ENCODE data around the gene IL36RN. TPM values are rescaled to one million over a fixed set of nuclear protein-coding genes. Genes with fewer than 3 reads are reported as not detected.

IL36RN gene
- total RNA-seq, 1 experiment from 2014 or later = not detected

- ChIA-PET CTCF (no interaction called here), POLR2A (no interaction called here)
- Mint-ChIP-seq H3K36me3 (ENCODE audit: insufficient read depth, unreplicated experiment) (no peaks in the 10 kb centered on the region), H3K4me3 (ENCODE audit: unreplicated experiment) (no peak overlapping the region), H3K4me1 (ENCODE audit: low read depth, unreplicated experiment) (no peaks in the 10 kb centered on the region), H3K27me3 (ENCODE audit: insufficient read depth, unreplicated experiment) (peaks cover 5% of the 10 kb centered on the region), H3K27ac (ENCODE audit: unreplicated experiment) (no peak overlapping the region), H3K9me3 (ENCODE audit: unreplicated experiment) (peaks cover 9% of the 10 kb centered on the region)
- no peak for TF ChIP-seq CTCF (IDR thresholded peaks at IDR 0.05; ENCODE audit: insufficient read depth in 1 of 2, low read depth in 1 of 2, low read length in 1 of 2, severe bottlenecking in 1 of 2, unreplicated experiment in 1 of 2)
- intact Hi-C loops (cut with micrococcal nuclease; ENCODE audit: unreplicated experiment) = no loop called here
- H3K36me3 ChIP-seq (ENCODE audit: control insufficient read depth, insufficient read depth, low read length) = no peaks in the 10 kb centered on the region
- no peaks in the 10 kb centered on the region for H3K9me3 ChIP-seq
- no peak overlapping the region for H3K4me3 ChIP-seq (ENCODE audit: low read depth, low read length)
- no peaks in the 10 kb centered on the region for H3K27me3 ChIP-seq (replicated peaks; ENCODE audit: control insufficient read depth, insufficient read depth, low read length)
- H3K4me1 ChIP-seq = no peaks in the 10 kb centered on the region
- BruUV-seq (replicated peaks) = no TSS peak
- no peak for DNase-seq
Measured at GRCh38 chr2:113038291-113038690, 20.7 kb upstream of the IL36RN start.

GRCh38 chr2:113039158-113039557, 19.8 kb upstream of the IL36RN start:
- no peak overlapping the region for H3K4me3 Mint-ChIP-seq (ENCODE audit: unreplicated experiment)
- no peaks in the 10 kb centered on the region for H3K4me1 Mint-ChIP-seq (ENCODE audit: low read depth, unreplicated experiment)
- Histone ChIP-seq H3K36me3 (ENCODE audit: control insufficient read depth, insufficient read depth, low read length) (no peaks in the 10 kb centered on the region), H3K27me3 (replicated peaks; ENCODE audit: control insufficient read depth, insufficient read depth, low read length) (no peaks in the 10 kb centered on the region), H3K9me3 (no peaks in the 10 kb centered on the region), H3K4me3 (ENCODE audit: low read depth, low read length) (no peak overlapping the region), H3K4me1 (no peaks in the 10 kb centered on the region)
- H3K9me3 Mint-ChIP-seq (ENCODE audit: unreplicated experiment) = peaks cover 9% of the 10 kb centered on the region
- H3K27me3 Mint-ChIP-seq (ENCODE audit: insufficient read depth, unreplicated experiment) = peaks cover 7% of the 10 kb centered on the region
- DNase-seq = no peak
- no peak for TF ChIP-seq CTCF (IDR thresholded peaks at IDR 0.05; ENCODE audit: insufficient read depth in 1 of 2, low read depth in 1 of 2, low read length in 1 of 2, severe bottlenecking in 1 of 2, unreplicated experiment in 1 of 2)
- ChIA-PET POLR2A (no interaction called here), CTCF (no interaction called here)
- H3K36me3 Mint-ChIP-seq (ENCODE audit: insufficient read depth, unreplicated experiment) = no peaks in the 10 kb centered on the region
- H3K27ac Mint-ChIP-seq (ENCODE audit: unreplicated experiment) = no peak overlapping the region
- intact Hi-C loops (cut with micrococcal nuclease; ENCODE audit: unreplicated experiment) = loop anchor here (1.0 kb wide), 1 partner anchor 12 kb away; no protein-coding TSS in a partner anchor
- no TSS peak for BruUV-seq (replicated peaks)

DNA sequence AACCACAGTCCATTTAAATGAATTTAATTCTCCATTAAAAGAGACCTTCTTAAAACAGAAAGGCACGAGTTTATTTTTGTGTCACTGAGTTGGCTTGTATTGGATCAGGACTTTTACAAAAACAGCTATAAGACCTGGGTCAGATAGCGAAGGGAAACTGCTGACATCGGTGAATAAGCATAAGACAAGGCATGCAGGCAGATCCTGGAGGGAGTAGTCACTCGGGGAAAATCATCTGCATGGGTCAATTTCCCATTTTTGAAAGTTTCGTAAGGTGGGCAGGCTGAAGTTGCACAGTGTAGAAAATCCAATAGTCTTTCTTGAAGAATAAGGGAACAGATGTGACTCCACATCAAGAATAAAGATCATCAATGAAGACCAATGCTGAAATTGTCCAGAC, 19.3 kb upstream of the IL36RN start:
- Mint-ChIP-seq H3K4me3 (ENCODE audit: unreplicated experiment) (no peak overlapping the region), H3K4me1 (ENCODE audit: low read depth, unreplicated experiment) (no peaks in the 10 kb centered on the region), H3K27me3 (ENCODE audit: insufficient read depth, unreplicated experiment) (peaks cover 7% of the 10 kb centered on the region), H3K27ac (ENCODE audit: unreplicated experiment) (no peak overlapping the region), H3K36me3 (ENCODE audit: insufficient read depth, unreplicated experiment) (no peaks in the 10 kb centered on the region), H3K9me3 (ENCODE audit: unreplicated experiment) (peaks cover 9% of the 10 kb centered on the region)
- no peaks in the 10 kb centered on the region for H3K4me1 ChIP-seq
- H3K27me3 ChIP-seq (replicated peaks; ENCODE audit: control insufficient read depth, insufficient read depth, low read length) = no peaks in the 10 kb centered on the region
- TF ChIP-seq CTCF (IDR thresholded peaks at IDR 0.05; ENCODE audit: insufficient read depth in 1 of 2, low read depth in 1 of 2, low read length in 1 of 2, severe bottlenecking in 1 of 2, unreplicated experiment in 1 of 2) = no peak
- H3K9me3 ChIP-seq = no peaks in the 10 kb centered on the region
- POLR2A ChIA-PET = no interaction called here
- DNase-seq = no peak
- CTCF ChIA-PET = no interaction called here
- intact Hi-C loops (cut with micrococcal nuclease; ENCODE audit: unreplicated experiment) = loop anchor here (1.0 kb wide), 1 partner anchor 12 kb away; no protein-coding TSS in a partner anchor
- H3K36me3 ChIP-seq (ENCODE audit: control insufficient read depth, insufficient read depth, low read length) = no peaks in the 10 kb centered on the region
- no peak overlapping the region for H3K4me3 ChIP-seq (ENCODE audit: low read depth, low read length)
- no TSS peak for BruUV-seq (replicated peaks)

Measured in Caco-2 (cell line).